Mesendoderm (in vitro differentiated cells): Measurements from ENCODE around the gene DISC1.
A peak's percentile ranks its signal among the peaks of the same experiment; 100 is the strongest.

Experiments used
- DNase-seq: peaks from one replicate; pipeline ENCODE4 v3.0.0; 2013
- H2AK5ac ChIP-seq: 2 replicates; pipeline ENCODE4 v1.6.1; 2013; ENCODE audit warnings: low read length, inconsistent platforms
- H2BK120ac ChIP-seq: 2 replicates; pipeline ENCODE4 v1.6.1; 2013; ENCODE audit warnings: low read depth, mild to moderate bottlenecking, low read length, moderate library complexity, mixed read lengths
- H2BK15ac ChIP-seq: replicated peaks from 2 replicates; pipeline ENCODE4 v1.6.1; 2013; ENCODE audit warnings: low read depth, mild to moderate bottlenecking, moderate library complexity
- H2BK5ac ChIP-seq: 2 replicates; pipeline ENCODE4 v1.6.1; 2013; ENCODE audit warnings: low read length, inconsistent platforms
- H3K18ac ChIP-seq: 2 replicates; pipeline ENCODE4 v1.6.1; 2013; ENCODE audit warnings: mild to moderate bottlenecking, low read length, mixed read lengths
- H3K23ac ChIP-seq: one replicate; pipeline ENCODE4 v1.6.1; 2013; ENCODE audit warnings: low read length
- H3K27ac ChIP-seq: 2 replicates; pipeline ENCODE4 v1.5.1; 2013; ENCODE audit warnings: low read depth, mild to moderate bottlenecking, inconsistent platforms, low read length, moderate library complexity
- H3K27me3 ChIP-seq: 2 replicates; pipeline ENCODE4 v1.6.1; 2013; ENCODE audit warnings: low read length, control low read depth, mild to moderate bottlenecking, inconsistent platforms; ENCODE audit not compliant: insufficient read depth, poor library complexity
- H3K36me3 ChIP-seq: 2 replicates; pipeline ENCODE4 v1.6.1; 2013; ENCODE audit warnings: low read length, inconsistent platforms; ENCODE audit not compliant: control insufficient read depth, insufficient read depth
- H3K4ac ChIP-seq: one replicate; pipeline ENCODE4 v1.6.1; 2013; ENCODE audit warnings: low read depth, mild to moderate bottlenecking, low read length, moderate library complexity
- H3K4me1 ChIP-seq: 2 replicates; pipeline ENCODE4 v1.6.1; 2013; ENCODE audit warnings: low read depth, low read length, inconsistent platforms; ENCODE audit not compliant: control insufficient read depth
- H3K4me2 ChIP-seq: 2 replicates; pipeline ENCODE4 v1.6.1; 2013; ENCODE audit warnings: low read length
- H3K4me3 ChIP-seq: 2 replicates; pipeline ENCODE4 v1.5.1; 2013; ENCODE audit warnings: mild to moderate bottlenecking, low read length
- H3K56ac ChIP-seq: one replicate; pipeline ENCODE4 v1.6.1; 2013; ENCODE audit warnings: low read length
- H3K79me1 ChIP-seq: 2 replicates; pipeline ENCODE4 v1.6.1; 2013; ENCODE audit warnings: low read length, inconsistent platforms
- H3K79me2 ChIP-seq: 2 replicates; pipeline ENCODE4 v1.6.1; 2013; ENCODE audit warnings: mild to moderate bottlenecking, low read length; ENCODE audit not compliant: control insufficient read depth, insufficient read depth
- H3K9ac ChIP-seq: 2 replicates; pipeline ENCODE4 v1.6.1; 2013; ENCODE audit warnings: low read length, inconsistent platforms
- H4K5ac ChIP-seq: one replicate; pipeline ENCODE4 v1.6.1; 2013; ENCODE audit warnings: low read length
- H4K8ac ChIP-seq: one replicate; pipeline ENCODE4 v1.6.1; 2013; ENCODE audit warnings: low read depth, mild to moderate bottlenecking, control low read depth, low read length, moderate library complexity
- WGBS: extraction: QIAGEN DNeasy Blood & Tissue Kit; methylation state at CpG from one replicate; pipeline ENCODE4 v1.1.7; 2013; ENCODE audit warnings: low lambda C conversion rate, missing lambda C conversion rate; ENCODE audit not compliant: insufficient coverage; ENCODE audit errors: extremely low coverage; 5-methylcytosine and 5-hydroxymethylcytosine counted together

Gene DISC1

DNA sequence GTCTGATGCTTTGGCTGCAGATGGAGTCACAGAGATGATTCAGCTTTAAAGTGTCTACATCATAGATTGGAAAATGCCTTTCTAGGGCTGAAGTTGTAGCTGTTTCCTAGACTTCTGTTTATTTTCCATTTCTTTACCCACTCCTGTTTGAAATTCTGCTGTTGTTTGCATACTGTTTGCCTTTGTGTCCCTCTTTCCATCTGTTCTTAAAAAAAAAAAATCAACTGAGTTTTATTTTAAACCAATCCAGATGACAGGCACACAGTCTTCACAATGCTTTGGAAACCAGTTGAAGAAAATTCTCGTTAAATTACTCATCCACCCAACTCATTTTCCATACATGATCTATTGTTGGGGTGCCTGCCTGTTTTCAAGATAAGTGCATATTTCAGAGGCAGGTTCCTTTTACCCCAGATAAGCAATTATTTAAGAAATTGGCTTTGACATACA lies 245.9 kb downstream of the DISC1 start:
- H3K79me2 ChIP-seq = no peaks in the 10 kb centered on the region
- H4K5ac ChIP-seq = no peak overlapping the region
- no peak overlapping the region for H3K56ac ChIP-seq
- H3K9ac ChIP-seq = no peak overlapping the region
- no CpG with 5 or more reads among the region's 1 CpG for WGBS
- no peaks in the 10 kb centered on the region for H3K4me1 ChIP-seq
- no peak overlapping the region for H2BK120ac ChIP-seq
- no peak overlapping the region for H3K4me3 ChIP-seq
- H3K4me2 ChIP-seq = no peak overlapping the region
- H2BK5ac ChIP-seq = no peak overlapping the region
- H3K23ac ChIP-seq = no peak overlapping the region
- no peak overlapping the region for H3K18ac ChIP-seq
- no peak for DNase-seq
- no peak overlapping the region for H2AK5ac ChIP-seq
- H2BK15ac ChIP-seq = no peak overlapping the region
- H3K27me3 ChIP-seq = no peaks in the 10 kb centered on the region
- H3K27ac ChIP-seq = no peak overlapping the region
- H3K4ac ChIP-seq = no peak overlapping the region
- H3K79me1 ChIP-seq = no peaks in the 10 kb centered on the region
- no peak overlapping the region for H4K8ac ChIP-seq
- no peaks in the 10 kb centered on the region for H3K36me3 ChIP-seq

DNA sequence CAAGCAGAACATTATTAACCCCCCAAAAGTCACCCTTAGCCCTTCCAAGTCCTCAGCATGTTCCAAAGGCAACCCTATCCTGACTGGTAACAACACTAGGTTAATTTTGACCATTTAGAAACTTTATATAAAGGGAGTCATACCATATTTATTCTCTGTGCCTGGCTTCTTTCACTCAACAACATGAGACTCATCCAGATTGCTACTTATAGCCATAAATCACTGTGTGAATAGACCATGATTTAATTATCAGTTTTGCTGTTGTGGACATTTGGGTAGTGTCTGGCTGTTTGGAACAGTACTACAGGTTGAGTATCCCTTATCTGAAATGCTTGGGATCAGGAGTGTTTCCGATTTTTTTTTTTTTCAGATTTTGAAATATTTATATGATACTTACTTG lies 252.1 kb downstream of the DISC1 start:
- WGBS = no CpG with 5 or more reads among the region's 1 CpG
- Histone ChIP-seq H3K27ac (no peak overlapping the region), H3K56ac (no peak overlapping the region), H2BK5ac (no peak overlapping the region), H3K4me3 (no peak overlapping the region), H2BK15ac (no peak overlapping the region), H3K23ac (no peak overlapping the region), H4K5ac (no peak overlapping the region), H3K9ac (no peak overlapping the region), H3K79me1 (no peaks in the 10 kb centered on the region), H4K8ac (no peak overlapping the region), H3K18ac (no peak overlapping the region), H3K4ac (no peak overlapping the region), H3K27me3 (no peaks in the 10 kb centered on the region), H2AK5ac (no peak overlapping the region), H2BK120ac (no peak overlapping the region), H3K4me2 (no peak overlapping the region), H3K4me1 (no peaks in the 10 kb centered on the region), H3K36me3 (no peaks in the 10 kb centered on the region), H3K79me2 (no peaks in the 10 kb centered on the region)
- DNase-seq = no peak

DNA sequence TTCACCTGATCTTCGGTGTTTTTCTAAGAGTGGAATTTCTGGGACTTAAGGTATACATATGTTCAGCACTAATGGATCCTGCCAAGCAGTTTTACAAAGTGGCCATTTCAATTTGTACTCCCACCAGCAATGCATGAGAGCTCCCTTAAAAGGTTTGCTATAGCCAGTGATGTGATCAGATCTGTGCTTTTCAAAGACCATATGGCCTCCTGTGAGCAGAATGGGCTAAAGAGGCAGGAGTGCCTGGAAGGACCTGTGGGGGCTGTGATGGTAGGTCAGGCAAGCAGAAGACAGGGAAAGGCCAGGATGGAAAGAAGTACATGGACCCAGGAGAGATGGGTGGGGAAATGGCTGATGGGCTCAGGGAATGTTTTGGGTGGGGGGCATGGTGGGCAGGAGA lies 252.7 kb downstream of the DISC1 start:
- Histone ChIP-seq H3K18ac (no peak overlapping the region), H2BK15ac (no peak overlapping the region), H2AK5ac (no peak overlapping the region), H3K4ac (no peak overlapping the region), H3K79me2 (no peaks in the 10 kb centered on the region), H3K27me3 (no peaks in the 10 kb centered on the region), H3K9ac (no peak overlapping the region), H2BK120ac (no peak overlapping the region), H3K23ac (no peak overlapping the region), H3K27ac (no peak overlapping the region), H2BK5ac (no peak overlapping the region), H3K56ac (no peak overlapping the region), H3K36me3 (no peaks in the 10 kb centered on the region), H4K5ac (no peak overlapping the region), H3K79me1 (no peaks in the 10 kb centered on the region), H3K4me1 (no peaks in the 10 kb centered on the region), H3K4me2 (no peak overlapping the region), H4K8ac (no peak overlapping the region), H3K4me3 (no peak overlapping the region)
- no CpG with 5 or more reads among the region's 1 CpG for WGBS
- DNase-seq = no peak

DNA sequence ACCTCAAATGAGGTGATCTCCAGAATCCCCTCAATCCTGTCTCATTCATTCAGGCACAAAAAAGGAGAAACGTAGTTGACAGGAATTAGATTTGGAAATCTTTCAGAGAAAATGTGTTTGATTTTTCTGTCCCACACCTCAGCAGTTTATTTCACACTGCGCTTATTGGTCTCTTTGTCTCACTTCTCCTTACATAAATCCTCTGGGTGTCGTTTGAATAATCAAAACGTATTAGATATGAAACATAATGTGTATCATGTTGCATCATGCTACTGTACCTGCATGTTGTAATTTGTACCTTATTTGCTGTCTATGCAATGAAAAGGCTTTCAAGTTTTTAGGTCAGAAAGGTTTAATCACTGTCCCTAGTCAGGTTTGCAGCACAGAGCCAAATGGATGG lies 255.7 kb downstream of the DISC1 start:
- H4K8ac ChIP-seq = no peak overlapping the region
- H3K27ac ChIP-seq = no peak overlapping the region
- H3K4me2 ChIP-seq = no peak overlapping the region
- no peak overlapping the region for H3K4ac ChIP-seq
- no peak overlapping the region for H2BK15ac ChIP-seq
- H2AK5ac ChIP-seq = no peak overlapping the region
- H3K23ac ChIP-seq = no peak overlapping the region
- no peak overlapping the region for H3K4me3 ChIP-seq
- H3K18ac ChIP-seq = no peak overlapping the region
- no peak for DNase-seq
- no peaks in the 10 kb centered on the region for H3K36me3 ChIP-seq
- no peaks in the 10 kb centered on the region for H3K4me1 ChIP-seq
- H2BK120ac ChIP-seq = no peak overlapping the region
- H3K27me3 ChIP-seq = no peaks in the 10 kb centered on the region
- H3K79me2 ChIP-seq = no peaks in the 10 kb centered on the region
- no CpG with 5 or more reads among the region's 4 CpGs for WGBS
- no peak overlapping the region for H3K56ac ChIP-seq
- no peaks in the 10 kb centered on the region for H3K79me1 ChIP-seq
- H4K5ac ChIP-seq = no peak overlapping the region
- no peak overlapping the region for H3K9ac ChIP-seq
- no peak overlapping the region for H2BK5ac ChIP-seq

DNA sequence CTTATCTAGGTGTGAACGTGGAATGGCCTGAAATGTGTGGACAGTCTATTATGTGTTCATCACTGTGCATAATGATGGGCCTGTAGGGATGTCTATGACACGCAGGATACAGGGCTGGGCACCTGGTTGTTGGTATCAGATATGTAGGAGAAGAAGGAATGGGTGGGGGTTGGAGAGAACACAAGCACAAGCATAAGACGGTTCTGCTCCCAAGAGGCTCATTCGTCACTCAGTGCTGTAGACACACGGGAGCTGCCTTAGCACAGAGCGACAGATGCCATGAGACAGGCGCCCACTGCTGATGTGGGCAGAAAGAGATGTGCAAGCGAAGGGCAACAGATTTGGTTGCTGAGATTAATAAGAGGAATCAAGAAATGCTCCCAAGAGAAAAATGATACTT lies 256.2 kb downstream of the DISC1 start:
- Histone ChIP-seq H2AK5ac (no peak overlapping the region), H3K4me3 (no peak overlapping the region)

DNA sequence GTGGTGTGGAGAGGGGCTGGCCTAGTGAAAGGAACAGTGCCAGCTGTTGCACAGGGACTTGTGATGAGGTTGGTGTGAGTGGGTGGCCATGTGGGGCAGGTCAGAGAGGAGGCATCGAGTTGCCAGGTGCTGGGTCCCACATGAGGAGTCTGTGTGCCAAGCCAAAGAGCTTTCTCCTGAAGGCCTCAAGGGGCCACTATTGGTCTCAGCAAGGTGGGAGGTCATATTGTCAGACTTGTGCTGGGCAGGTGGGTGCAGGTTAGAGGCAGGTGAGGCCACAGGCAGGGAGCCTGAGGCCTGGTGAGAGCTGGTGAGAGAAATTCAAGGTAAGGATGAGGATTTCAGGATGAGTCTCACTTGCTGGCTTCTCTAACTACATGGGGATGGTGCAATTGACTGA lies 256.8 kb downstream of the DISC1 start:
- Histone ChIP-seq H3K23ac (no peak overlapping the region), H3K79me1 (no peaks in the 10 kb centered on the region), H3K27me3 (no peaks in the 10 kb centered on the region), H3K18ac (no peak overlapping the region), H3K4me3 (no peak overlapping the region), H4K5ac (no peak overlapping the region), H3K36me3 (no peaks in the 10 kb centered on the region), H2BK5ac (no peak overlapping the region), H3K79me2 (no peaks in the 10 kb centered on the region), H2AK5ac (no peak overlapping the region), H2BK15ac (no peak overlapping the region), H4K8ac (no peak overlapping the region), H3K27ac (no peak overlapping the region), H3K4me1 (no peaks in the 10 kb centered on the region), H3K4ac (no peak overlapping the region), H3K9ac (no peak overlapping the region), H2BK120ac (no peak overlapping the region), H3K56ac (no peak overlapping the region), H3K4me2 (no peak overlapping the region)
- peak; percentile 69 for DNase-seq
- WGBS = no CpG with 5 or more reads among the region's 1 CpG

More for the DNA sequence above, 256.2 kb downstream of the DISC1 start:
- no peak overlapping the region for H2BK15ac ChIP-seq
- H4K5ac ChIP-seq = no peak overlapping the region
- no peak overlapping the region for H2BK120ac ChIP-seq
- DNase-seq = no peak
- no peaks in the 10 kb centered on the region for H3K27me3 ChIP-seq
- no peak overlapping the region for H3K23ac ChIP-seq
- no CpG with 5 or more reads among the region's 8 CpGs for WGBS
- H3K56ac ChIP-seq = no peak overlapping the region
- H3K9ac ChIP-seq = no peak overlapping the region
- H3K4me1 ChIP-seq = no peaks in the 10 kb centered on the region
- H3K36me3 ChIP-seq = no peaks in the 10 kb centered on the region
- no peaks in the 10 kb centered on the region for H3K79me1 ChIP-seq
- H3K18ac ChIP-seq = no peak overlapping the region
- H3K27ac ChIP-seq = no peak overlapping the region
- H3K79me2 ChIP-seq = no peaks in the 10 kb centered on the region
- H3K4ac ChIP-seq = no peak overlapping the region
- H3K4me2 ChIP-seq = no peak overlapping the region
- H2BK5ac ChIP-seq = no peak overlapping the region
- no peak overlapping the region for H4K8ac ChIP-seq
